ENCODE measurements around the gene PLOD3.

The PLOD3 gene

GRCh38 chr7:101164071-101164840, 53.1 kb downstream of the PLOD3 start:
- peak; percentile 35 for DNase-seq

GRCh38 chr7:101163279-101164070, 53.9 kb downstream of the PLOD3 start:
- no peak for DNase-seq

- DNase-seq = no peak
Measured at GRCh38 chr7:101162551-101163278, 54.7 kb downstream of the PLOD3 start.

GRCh38 chr7:101161692-101162471, 55.5 kb downstream of the PLOD3 start:
- DNase-seq = no peak

- no peak for DNase-seq
Measured at GRCh38 chr7:101160910-101161309, 56.5 kb downstream of the PLOD3 start.

GRCh38 chr7:101159696-101160674, 57.4 kb downstream of the PLOD3 start:
- DNase-seq = no peak

GRCh38 chr7:101156866-101157589, 60.4 kb downstream of the PLOD3 start:
- DNase-seq = no peak

GRCh38 chr7:101156277-101156676, 61.1 kb downstream of the PLOD3 start:
- no peak for DNase-seq

Measured in suppressor macrophage treated with lipopolysaccharide for 4 hours (primary cell).